Left ventricle myocardium inferior (tissue), 1 donor: Measurements from ENCODE around the gene DCLK2. TPM values are rescaled to one million over a fixed set of nuclear protein-coding genes. Genes with fewer than 3 reads are reported as not detected.

Experiments used
- DNase-seq: peaks from one replicate; pipeline ENCODE4 v3.0.0-alpha.2; 2020
- H3K27ac ChIP-seq: fragments of 200-600 bp; replicated peaks from 2 replicates; pipeline ENCODE4 v1.8.0; 2021
- H3K27me3 ChIP-seq: fragments of 200-600 bp; 2 replicates; pipeline ENCODE4 v1.8.0; 2021; ENCODE audit warnings: low read depth
- H3K36me3 ChIP-seq: fragments of 200-600 bp; 2 replicates; pipeline ENCODE4 v1.8.0; 2021
- H3K4me1 ChIP-seq: fragments of 200-600 bp; 2 replicates; pipeline ENCODE4 v1.8.0; 2021
- H3K4me3 ChIP-seq: fragments of 200-600 bp; 2 replicates; pipeline ENCODE4 v1.8.0; 2021; ENCODE audit warnings: mild to moderate bottlenecking, moderate library complexity
- H3K9me3 ChIP-seq: fragments of 200-600 bp; replicated peaks from 2 replicates; pipeline ENCODE4 v1.8.0; 2021
- CTCF ChIP-seq: fragments of 200-600 bp; IDR thresholded peaks from 2 replicates; pipeline ENCODE4 v1.8.0; 2021; ENCODE audit warnings: antibody characterized with exemption, mild to moderate bottlenecking, borderline replicate concordance
- intact Hi-C: fragments of 100-400 bp; cut with micrococcal nuclease; formaldehyde crosslinking; loops from one replicate; pipeline ENCODE4 v1.11.0; 2022
- total RNA-seq: library from RNA; stranded (reverse); fragmentation: NEBNext Ultra II Directional; extraction: Animal tissue kit (Norgen Biotek cat#: 25700); gene quantifications from one replicate; pipeline ENCODE4 v1.2.1, GENCODE V29; 2021
- donor health status: DM: no; HTN: yes; CAD: no; lungs with severe emphysema.

Gene DCLK2
- total RNA-seq, 1 donor from 2014 or later = 21.9 TPM

- no peaks in the 10 kb centered on the region for H3K27me3 ChIP-seq
- H3K4me1 ChIP-seq = no peaks in the 10 kb centered on the region
- DNase-seq = no peak
- no peak for TF ChIP-seq CTCF
- H3K9me3 ChIP-seq = peaks cover 23% of the 10 kb centered on the region
- H3K36me3 ChIP-seq = peaks cover 45% of the 10 kb centered on the region
- intact Hi-C loops = no loop called here
- H3K27ac ChIP-seq = no peak overlapping the region
- no peak overlapping the region for H3K4me3 ChIP-seq
Measured at GRCh38 chr4:150280975-150281374, 202.7 kb downstream of the DCLK2 start.

GRCh38 chr4:150283689-150284088 is 205.4 kb downstream of the DCLK2 start:
- no peak for DNase-seq
- H3K27ac ChIP-seq = no peak overlapping the region
- intact Hi-C loops = no loop called here

GRCh38 chr4:150286656-150287055 is 208.4 kb downstream of the DCLK2 start:
- peaks cover 5% of the 10 kb centered on the region for H3K4me1 ChIP-seq
- H3K27ac ChIP-seq = no peak overlapping the region
- H3K4me3 ChIP-seq = no peak overlapping the region
- H3K27me3 ChIP-seq = no peaks in the 10 kb centered on the region
- peaks cover 16% of the 10 kb centered on the region for H3K36me3 ChIP-seq
- H3K9me3 ChIP-seq = no peaks in the 10 kb centered on the region
- TF ChIP-seq CTCF = no peak
- intact Hi-C loops = no loop called here
- no peak for DNase-seq

More at GRCh38 chr4:150283689-150284088, 205.4 kb downstream of the DCLK2 start:
- Histone ChIP-seq H3K4me3 (no peak overlapping the region), H3K36me3 (peaks cover 30% of the 10 kb centered on the region), H3K27me3 (no peaks in the 10 kb centered on the region), H3K9me3 (no peaks in the 10 kb centered on the region), H3K4me1 (no peaks in the 10 kb centered on the region)
- no peak for TF ChIP-seq CTCF

- no peak for DNase-seq
- Histone ChIP-seq H3K4me1 (peaks cover 5% of the 10 kb centered on the region), H3K9me3 (peaks cover 3% of the 10 kb centered on the region), H3K27me3 (no peaks in the 10 kb centered on the region), H3K27ac (no peak overlapping the region), H3K4me3 (no peak overlapping the region), H3K36me3 (peaks cover 6% of the 10 kb centered on the region)
- TF ChIP-seq CTCF = no peak
- intact Hi-C loops = no loop called here
Measured at GRCh38 chr4:150289198-150289597, 211.0 kb downstream of the DCLK2 start.

GRCh38 chr4:150289881-150290280 is 211.6 kb downstream of the DCLK2 start:
- intact Hi-C loops = no loop called here
- H3K4me3 ChIP-seq = no peak overlapping the region
- H3K27me3 ChIP-seq = no peaks in the 10 kb centered on the region
- no peak for TF ChIP-seq CTCF
- H3K27ac ChIP-seq = no peak overlapping the region
- peaks cover 3% of the 10 kb centered on the region for H3K9me3 ChIP-seq
- H3K4me1 ChIP-seq = peaks cover 5% of the 10 kb centered on the region
- DNase-seq = no peak
- H3K36me3 ChIP-seq = peaks cover 6% of the 10 kb centered on the region
